ENCODE measurements around the gene FBH1.
"Not testable (repeated sequence)": the region's sequence is repeated elsewhere in the genome, so short reads cannot be mapped to it uniquely, and the experiment has no call there.

The FBH1 gene

GRCh38 chr10:5873515-5873995, 16.5 kb upstream of the FBH1 start:
- DNase-seq (ENCODE audit: low read depth in 1 of 2, low spot score in 1 of 2): peak; percentile 15 to 31

DNA sequence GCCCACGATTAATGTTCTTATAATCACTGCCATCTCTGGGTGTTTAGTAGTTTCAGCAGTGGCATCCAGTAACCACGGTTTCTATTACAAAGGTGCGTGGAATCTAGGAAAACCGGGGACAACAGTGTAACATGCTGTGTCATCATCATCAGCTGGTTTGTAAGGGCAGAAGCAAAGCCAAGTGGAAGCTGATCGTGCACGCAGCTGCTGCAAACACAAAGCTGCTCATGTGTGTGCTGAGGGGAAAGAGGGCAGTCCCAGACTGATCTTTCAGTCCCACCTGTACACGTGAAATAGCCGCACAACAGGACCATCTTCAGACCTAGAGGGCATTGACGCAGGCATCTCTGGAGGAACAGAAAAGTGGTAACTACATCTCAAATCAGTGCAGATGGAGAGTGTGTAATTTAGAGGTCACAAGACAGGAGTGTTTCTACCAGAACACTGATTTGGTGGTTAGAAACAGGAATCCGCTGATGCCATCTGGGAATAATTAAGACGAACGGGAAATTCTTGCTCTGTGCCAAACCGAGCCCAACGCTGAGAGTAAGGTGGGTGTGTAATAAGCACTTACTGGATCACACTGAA, 13.8 kb upstream of the FBH1 start:
- DNase-seq (ENCODE audit: low read depth in 1 of 2, low spot score in 1 of 2): no peak

DNA sequence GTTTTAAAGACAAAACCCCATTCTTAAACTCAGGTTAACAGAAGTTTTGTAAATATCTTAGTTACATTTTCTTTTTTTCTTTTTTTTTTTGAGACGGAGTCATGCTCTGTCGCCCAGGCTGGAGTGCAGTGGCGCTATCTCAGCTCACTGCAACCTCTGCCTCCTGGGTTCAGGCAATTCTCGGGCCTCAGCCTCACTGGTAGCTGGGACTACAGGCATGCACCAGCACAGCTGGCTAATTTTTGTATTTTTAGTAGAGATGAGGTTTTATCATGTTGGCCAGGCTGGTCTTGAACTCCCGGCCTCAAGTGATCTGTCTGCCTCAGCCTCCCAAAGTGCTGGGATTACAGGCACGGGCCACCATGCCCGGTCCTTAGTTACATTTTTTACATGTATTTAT, 13.0 kb upstream of the FBH1 start:
- DNase-seq (ENCODE audit: low read depth in 1 of 2, low spot score in 1 of 2): not testable (repeated sequence)

DNA sequence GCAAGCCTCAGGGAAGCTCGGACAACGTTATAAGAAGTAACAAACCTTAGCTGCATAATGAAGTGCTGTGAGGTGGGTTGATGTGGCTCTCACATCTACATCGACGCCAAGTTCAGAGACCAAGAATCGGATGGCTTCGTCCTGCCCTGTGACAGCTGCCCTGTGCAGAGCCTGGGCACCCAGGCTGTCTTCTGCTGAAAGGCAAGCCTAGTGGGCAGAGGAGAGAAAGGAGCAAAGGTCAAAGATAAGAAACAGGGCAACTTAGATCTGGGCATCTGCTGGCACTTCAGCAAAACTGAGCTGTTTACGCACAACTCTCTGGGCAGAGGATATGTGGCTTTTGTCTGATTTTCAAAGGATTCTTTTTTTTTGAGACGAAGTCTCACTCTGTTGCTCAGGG, 7.1 kb upstream of the FBH1 start:
- DNase-seq (ENCODE audit: low read depth in 1 of 2, low spot score in 1 of 2): no peak

DNA sequence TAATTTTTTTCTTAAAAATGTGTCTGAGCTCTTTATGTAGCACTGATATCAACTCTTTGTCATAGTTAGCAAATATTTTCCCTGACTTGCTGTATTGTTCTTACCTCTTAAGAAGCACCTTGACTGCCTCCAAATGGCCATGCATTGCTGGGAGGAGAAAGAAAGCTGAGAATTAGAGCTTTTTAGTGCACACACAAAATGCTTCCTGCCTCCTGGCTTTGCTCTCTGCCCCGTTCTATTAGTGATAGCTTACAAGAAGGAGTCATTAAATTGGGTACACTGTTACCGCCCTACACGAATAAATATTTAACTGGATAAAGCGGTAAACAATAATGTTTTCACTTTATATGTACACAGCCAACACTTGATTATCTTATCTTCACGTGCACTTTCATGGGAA, 4.4 kb upstream of the FBH1 start:
- DNase-seq (ENCODE audit: low read depth in 1 of 2, low spot score in 1 of 2): no peak

- DNase-seq (ENCODE audit: low read depth in 1 of 2, low spot score in 1 of 2): no peak
Measured at GRCh38 chr10:5887029-5887428, 3.0 kb upstream of the FBH1 start.

- DNase-seq (ENCODE audit: low read depth in 1 of 2, low spot score in 1 of 2): no peak
Measured at GRCh38 chr10:5887641-5888040, 2.4 kb upstream of the FBH1 start.

DNA sequence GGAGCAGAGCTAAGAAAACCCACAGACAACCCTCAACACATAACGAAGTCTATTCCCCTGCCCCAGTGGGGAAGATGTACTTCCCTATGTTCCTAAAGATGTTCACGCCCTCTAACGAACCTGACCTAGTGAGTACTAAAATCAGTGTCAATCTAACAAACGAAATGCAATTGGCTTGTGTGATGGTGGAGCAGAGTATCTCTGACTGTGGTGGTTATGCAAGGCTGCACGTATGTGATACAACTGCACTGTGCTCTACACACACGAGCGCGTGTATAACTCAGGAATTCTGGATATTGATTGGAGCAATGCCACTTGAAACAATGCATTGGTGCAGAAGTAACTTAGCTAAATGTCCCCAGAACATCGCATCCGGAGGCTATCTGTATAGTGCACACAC, 1.7 kb upstream of the FBH1 start:
- no peak for DNase-seq (ENCODE audit: low read depth in 1 of 2, low spot score in 1 of 2)

GRCh38 chr10:5888843-5889623, 1.0 kb upstream of the FBH1 start:
- peak in 1 of 2 donors; percentile 28 for DNase-seq (ENCODE audit: low read depth in 1 of 2, low spot score in 1 of 2)

GRCh38 chr10:5890452-5890915, 441 bp downstream of the FBH1 start:
- DNase-seq (ENCODE audit: low read depth in 1 of 2, low spot score in 1 of 2): no peak

DNA sequence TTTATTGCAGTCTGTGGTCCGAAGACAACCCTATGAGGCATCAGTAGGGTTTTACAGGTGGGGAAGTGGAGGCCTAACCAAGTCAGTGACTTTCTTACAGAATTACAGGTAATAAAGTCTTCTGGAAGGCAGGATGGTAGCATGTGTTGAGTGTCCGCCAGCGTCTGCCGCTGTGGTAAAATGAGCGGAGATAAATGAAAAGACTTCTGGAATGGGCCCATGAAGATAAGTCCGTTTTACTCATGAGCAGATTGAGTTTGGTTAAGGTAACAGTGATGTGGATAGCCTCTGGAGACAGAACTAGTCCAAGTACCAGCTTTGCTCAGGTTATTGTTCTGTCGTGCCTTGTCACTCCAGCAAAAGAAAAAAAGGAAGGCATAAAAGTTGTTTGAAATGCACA, 966 bp downstream of the FBH1 start:
- no peak for DNase-seq (ENCODE audit: low read depth in 1 of 2, low spot score in 1 of 2)

- DNase-seq (ENCODE audit: low read depth in 1 of 2, low spot score in 1 of 2): no peak
Measured at GRCh38 chr10:5892007-5892406, 2.0 kb downstream of the FBH1 start.

DNA sequence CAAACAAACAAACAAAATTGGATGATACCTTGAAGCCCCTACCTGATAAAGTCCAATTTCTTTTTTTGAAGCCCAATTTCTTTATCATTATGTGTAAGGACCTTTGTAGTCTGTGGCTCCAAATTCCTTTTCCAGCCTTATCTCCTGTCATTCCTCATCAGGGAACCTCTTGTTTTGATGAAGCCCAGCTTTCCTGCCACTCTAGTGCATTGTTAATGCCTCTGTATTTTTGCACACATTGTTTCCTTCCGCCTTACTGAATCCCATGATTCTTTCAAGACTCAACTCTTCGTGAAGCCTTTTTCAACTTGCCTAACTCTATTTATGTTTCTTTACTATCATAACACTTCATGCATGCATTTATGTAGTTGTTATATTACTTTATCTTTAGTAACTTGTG, 3.3 kb downstream of the FBH1 start:
- DNase-seq (ENCODE audit: low read depth in 1 of 2, low spot score in 1 of 2): no peak

DNA sequence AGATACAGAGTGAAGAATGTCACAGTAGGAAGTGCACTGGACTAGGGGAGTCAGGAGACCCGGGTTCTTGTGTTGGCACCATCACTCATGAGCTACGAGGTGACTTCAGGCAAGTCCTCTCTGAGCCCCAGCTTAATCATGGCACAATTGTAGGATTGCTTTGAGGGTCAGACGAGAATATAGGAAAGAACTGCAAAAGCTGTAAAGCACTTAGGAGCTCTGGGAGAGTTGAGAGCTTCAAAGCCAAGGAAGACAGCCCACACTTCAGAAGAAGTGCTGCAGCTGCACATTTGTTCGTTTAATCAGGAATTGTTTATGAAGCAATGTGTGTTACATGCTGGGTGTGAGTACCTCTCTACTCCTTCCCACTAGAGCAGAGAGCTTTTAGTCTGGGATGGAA, 4.4 kb downstream of the FBH1 start:
- DNase-seq (ENCODE audit: low read depth in 1 of 2, low spot score in 1 of 2): no peak

GRCh38 chr10:5894873-5895272, 4.8 kb downstream of the FBH1 start:
- DNase-seq (ENCODE audit: low read depth in 1 of 2, low spot score in 1 of 2): no peak

GRCh38 chr10:5895365-5895764, 5.3 kb downstream of the FBH1 start:
- DNase-seq (ENCODE audit: low read depth in 1 of 2, low spot score in 1 of 2): no peak

DNA sequence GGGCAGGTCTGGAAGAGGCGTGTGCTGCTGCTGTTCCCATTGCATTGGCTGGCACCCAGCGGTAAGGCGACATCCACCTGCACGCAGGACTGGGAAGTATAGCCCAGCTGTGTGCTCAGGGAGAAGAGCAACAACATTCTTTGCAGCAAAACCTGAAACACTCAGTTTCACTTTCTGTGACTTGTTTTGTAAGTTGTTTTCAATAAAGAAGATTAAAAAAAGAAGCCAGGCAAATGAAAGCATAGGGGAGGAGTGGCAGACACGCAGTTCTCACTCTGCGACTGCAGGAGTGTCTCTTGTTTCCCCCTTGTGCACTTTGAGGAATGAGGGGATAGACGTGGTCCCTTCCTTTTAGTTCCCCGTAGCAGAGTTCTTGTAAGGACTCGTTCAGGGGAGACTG, 5.8 kb downstream of the FBH1 start:
- DNase-seq (ENCODE audit: low read depth in 1 of 2, low spot score in 1 of 2): no peak

DNA sequence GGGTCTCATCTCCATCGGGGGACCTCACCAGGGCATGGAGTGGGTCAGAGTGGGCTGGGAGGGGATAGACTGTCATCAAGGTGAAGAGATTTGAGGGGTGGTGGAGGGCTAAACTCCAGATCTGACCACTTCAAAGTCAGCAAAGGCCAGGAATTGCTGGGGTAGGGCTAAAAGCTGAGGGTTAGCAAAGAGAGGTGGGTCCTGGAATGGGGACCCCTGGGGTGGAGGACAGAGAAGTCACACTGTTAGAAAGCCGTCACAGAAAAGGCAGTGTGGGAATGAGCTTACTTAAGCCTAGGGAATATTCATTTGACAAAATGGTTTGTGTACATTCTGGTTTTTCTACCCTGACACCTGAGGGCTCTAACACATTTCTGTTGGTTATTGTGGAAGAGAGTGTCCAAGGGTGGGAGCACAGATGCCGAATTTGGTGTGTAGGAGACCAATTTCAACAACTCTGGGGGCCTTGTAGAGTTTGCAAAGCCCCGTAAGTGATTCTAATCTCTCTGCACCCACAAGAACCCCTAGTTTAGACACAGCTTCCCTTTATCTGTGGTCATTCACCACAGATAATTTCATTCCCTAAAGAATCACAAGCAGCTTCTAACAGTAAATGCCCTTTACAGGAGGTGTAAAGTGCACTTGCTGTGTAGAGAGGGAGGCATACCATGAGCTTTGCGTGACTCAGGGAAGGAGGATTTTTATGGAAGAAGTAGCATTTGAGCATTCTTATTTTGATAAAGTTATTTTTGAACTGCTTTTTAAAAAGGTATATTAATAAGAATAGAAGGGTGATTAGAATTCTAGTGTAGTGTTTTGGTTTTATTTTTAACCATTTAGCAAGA, 6.4 kb downstream of the FBH1 start:
- DNase-seq (ENCODE audit: low read depth in 1 of 2, low spot score in 1 of 2): no peak

DNA sequence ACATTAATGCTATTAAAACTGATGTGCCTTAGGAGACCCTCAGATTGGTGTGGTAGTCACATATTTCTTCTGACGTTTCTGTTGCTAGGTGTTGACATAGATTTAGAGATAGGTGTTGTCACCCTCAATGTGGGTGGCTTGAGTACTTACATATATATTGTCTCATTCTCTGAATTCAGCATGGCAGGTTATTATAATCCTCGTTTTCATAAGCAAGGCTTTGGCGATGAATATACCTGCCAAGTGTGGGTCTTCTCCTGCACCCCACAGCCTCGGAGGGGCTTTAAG, 7.0 kb downstream of the FBH1 start:
- no peak for DNase-seq (ENCODE audit: low read depth in 1 of 2, low spot score in 1 of 2)

GRCh38 chr10:5897504-5897903, 7.5 kb downstream of the FBH1 start:
- DNase-seq (ENCODE audit: low read depth in 1 of 2, low spot score in 1 of 2): no peak

DNA sequence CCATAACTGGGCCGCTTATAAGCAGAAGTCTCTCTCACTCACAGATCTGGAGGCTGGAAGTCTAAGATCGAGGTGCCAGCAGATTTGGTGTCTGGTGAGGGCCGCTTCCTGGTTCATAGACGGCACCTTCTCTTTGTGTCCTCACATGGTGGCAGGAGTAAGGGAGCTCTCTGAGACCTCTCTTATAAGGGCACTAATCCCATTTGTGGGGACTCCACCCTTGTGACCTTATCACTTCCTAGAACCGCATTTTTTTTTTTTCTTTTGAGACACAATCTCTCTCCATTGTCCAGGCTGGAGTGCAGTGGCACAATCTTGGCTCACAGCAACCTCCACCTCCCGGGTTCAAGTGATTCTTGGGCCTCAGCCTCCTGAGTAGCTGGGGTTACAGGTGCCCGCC, 8.1 kb downstream of the FBH1 start:
- no peak for DNase-seq (ENCODE audit: low read depth in 1 of 2, low spot score in 1 of 2)

GRCh38 chr10:5900247-5900646, 10.2 kb downstream of the FBH1 start:
- no peak for DNase-seq (ENCODE audit: low read depth in 1 of 2, low spot score in 1 of 2)
